ENCODE measurements around the gene VDR.

GRCh38 chr12:47850153-47851084, 54.4 kb downstream of the VDR start:
- TF ChIP-seq CTCF (IDR thresholded peaks at IDR 0.05; ENCODE audit: poor library complexity) (no peak), EZH2 (IDR thresholded peaks at IDR 0.05; ENCODE audit: borderline replicate concordance) (no peak), EZH2phosphoT487 (IDR thresholded peaks at IDR 0.05; ENCODE audit: low read depth, severe bottlenecking, unreplicated experiment) (no peak)
